NCI-H2081 treated with DMSO at 0.1 percent for 48 hours (cell line): Measurements from ENCODE around the gene DRD4.
"Not testable (repeated sequence)": the region's sequence is repeated elsewhere in the genome, so short reads cannot be mapped to it uniquely, and the experiment has no call there.

Experiments used
- DNase-seq: peaks from one replicate; lab custom pipeline; 2025; lab: John Stamatoyannopoulos, UW

The DRD4 gene

GRCh38 chr11:645536-645935 is 8.5 kb downstream of the DRD4 start:
- DNase-seq, result no peak

DNA sequence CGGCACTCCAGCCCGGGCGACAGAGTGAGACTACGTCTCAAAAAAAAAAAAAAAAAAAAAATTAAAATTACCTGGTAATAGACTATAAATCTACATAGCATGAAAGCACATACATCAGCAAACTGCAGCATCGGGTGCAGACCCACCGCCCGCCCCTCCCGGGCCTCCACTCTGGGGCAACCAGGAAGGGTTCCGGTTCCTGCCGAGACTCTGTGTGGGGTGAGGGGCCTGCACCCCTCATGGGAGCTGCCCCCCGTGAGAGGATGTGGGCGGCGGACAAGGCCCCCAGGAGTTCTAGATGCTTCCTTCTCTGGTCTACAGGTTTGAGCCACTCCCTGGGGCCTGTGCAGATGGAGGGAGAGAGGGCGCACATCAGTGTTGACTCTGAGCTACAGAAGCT is 9.1 kb downstream of the DRD4 start:
- DNase-seq, result no peak

- not testable (repeated sequence) for DNase-seq
Observed at GRCh38 chr11:647672-648158, 10.6 kb downstream of the DRD4 start.

DNA sequence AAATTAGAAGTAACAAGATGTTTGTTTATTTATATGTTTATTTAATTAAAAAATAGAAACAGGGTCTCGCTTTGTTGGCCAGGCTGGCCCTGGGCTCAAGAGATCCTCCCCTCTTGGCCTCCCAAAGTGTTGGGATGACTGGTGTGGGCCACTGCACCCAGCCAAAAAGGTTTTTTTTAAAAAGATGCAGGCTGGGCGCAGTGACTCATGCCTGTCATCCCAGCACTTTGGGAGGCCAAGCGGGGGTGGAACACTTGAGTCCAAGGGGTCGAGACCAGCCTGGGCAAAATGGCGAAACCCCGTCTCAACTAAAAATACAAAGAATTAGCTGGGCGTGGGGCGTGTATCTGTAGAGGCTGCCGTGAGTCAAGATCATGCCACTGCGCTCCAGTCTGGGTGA is 13.4 kb downstream of the DRD4 start:
- DNase-seq, result no peak

- not testable (repeated sequence) for DNase-seq
Observed at GRCh38 chr11:653136-653535, 16.1 kb downstream of the DRD4 start.

- DNase-seq, result no peak
Observed at GRCh38 chr11:653837-654236, 16.8 kb downstream of the DRD4 start.

- DNase-seq, result not testable (repeated sequence)
Observed at GRCh38 chr11:654444-654843, 17.4 kb downstream of the DRD4 start.

- no peak for DNase-seq
Observed at GRCh38 chr11:655036-655726, 18.1 kb downstream of the DRD4 start.

DNA sequence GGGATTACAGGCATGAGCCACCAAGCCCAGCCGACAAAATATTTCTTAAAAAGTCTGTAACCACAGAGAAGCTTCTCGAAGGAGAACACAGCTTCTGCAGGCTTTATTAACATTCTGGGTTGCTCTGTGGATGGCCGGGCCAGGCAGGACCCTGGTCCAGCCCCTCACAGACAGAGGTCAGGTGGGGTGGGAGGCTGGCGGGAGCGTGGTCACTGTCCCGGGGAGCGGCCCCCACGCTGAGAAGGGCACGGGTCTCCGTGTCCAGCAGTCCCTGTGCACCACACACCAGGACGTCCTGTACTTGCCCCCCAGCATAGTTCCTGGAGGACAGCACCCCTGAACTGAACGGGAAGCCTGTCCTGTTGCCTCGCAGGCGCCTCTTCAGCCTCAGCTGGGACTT is 19.4 kb downstream of the DRD4 start:
- no peak for DNase-seq

DNA sequence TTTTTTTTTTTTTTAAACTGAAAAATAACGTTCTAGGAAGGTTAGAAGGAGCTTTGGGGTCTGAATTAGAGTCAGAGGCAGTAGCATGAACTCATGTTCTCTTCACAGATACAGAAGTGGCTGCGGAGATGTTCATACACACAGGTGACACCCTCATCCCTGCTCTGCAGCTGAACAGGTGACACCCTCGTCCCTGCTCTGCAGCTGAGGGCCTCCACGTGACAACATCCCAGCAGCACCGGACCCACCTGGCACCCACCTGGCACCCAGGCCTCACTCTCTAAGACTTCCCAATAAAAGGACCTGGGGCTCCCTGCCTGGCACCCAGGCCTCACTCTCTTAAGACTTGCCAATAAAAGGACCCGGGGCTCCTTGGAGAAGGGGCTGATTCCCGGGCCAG is 19.8 kb downstream of the DRD4 start:
- DNase-seq, result no peak

DNA sequence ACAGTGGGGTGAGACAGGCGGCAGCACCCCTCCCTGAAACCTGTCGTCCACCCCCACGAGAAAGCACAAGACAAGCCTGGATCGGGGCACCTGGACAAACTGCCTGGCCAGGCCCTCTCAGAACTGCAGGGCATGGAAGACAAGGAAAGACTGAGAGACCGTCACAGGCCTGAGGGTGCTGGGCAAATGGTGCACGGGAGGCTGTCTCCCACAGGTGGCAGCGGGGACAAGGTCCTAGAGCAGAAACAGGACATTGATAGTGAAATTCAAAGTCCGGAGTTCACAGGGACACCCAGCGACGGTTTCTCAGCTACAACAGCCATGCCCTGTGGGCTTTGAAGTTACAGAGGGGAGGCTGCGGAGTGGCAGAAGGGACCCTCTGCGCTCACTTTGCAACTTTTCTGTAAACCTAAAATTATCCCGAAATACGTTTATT is 20.6 kb downstream of the DRD4 start:
- DNase-seq, result no peak

DNA sequence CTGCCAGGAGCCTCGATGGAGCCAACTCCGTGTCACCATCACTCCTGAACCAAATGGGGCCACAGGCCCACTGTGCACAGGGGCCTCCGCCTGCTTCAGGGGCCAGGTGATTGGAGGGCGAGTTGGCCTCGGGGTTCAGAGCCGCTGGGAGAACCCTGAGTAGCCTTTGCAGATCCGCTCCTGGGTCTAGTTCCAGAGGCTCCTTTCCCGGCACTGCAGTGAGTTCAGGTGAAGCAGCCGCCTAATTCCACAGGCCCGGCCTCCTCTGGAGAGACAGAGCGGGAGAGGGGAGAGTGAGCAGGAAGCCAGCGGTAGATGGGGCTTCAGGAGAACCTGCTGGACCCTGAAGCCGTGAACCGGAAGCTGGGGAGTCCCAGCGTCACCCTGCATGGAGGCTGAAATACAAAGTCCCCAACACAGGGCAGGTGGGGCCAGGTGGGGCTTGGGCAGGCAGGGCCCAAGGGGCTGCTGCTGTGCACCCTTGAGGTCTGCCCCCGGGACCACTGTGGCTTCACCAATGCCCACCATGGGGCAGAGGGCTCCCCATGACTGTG is 22.5 kb downstream of the DRD4 start:
- DNase-seq, result no peak

DNA sequence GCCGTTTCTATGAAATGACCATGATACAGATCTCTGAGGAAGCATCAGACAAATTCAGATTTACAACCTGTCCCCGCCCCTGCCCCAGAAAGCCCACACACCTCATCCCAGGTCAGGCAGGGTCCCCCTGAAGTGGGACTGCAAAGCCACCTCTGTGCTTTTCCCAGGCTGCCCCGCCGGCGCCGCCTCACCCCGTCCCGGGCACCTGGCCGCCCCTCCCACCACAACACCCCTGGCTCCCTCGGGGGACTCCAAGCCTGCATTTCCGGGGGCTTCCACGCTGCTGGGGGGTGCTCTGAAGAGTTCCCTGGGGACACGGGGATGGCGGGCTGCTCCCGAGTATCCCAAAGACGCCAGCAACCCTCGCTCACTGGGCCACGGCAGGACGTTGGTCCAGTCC is 23.2 kb downstream of the DRD4 start:
- DNase-seq, result no peak

- DNase-seq, result no peak
Observed at GRCh38 chr11:660681-661444, 23.8 kb downstream of the DRD4 start.

DNA sequence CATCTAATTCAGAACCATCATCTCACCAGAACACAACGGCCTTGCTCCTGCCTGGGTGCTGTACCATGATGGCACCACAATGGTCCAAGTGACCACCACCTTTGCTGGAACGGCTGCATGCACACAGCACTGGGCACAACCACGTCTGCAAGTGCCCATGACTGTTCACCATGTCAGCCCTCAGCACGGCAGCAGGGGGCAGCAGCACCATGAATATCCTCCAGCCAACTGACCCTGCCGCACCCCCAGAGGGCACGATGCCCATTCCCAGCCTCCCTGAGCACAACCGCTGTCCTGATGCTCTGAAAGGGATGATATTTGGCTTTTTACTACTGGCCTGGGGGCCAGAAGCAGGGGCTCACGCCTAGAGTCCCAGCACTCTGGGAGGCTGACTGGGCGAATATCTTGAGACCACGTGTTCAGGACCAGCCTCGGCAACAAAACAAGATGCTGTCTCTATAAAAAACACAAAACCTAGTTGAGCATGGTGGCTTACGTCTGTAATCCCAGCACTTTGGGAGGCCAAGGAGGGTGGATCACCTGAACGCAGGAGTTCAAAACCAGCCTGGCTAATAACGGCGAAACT is 25.7 kb downstream of the DRD4 start:
- DNase-seq, result no peak

DNA sequence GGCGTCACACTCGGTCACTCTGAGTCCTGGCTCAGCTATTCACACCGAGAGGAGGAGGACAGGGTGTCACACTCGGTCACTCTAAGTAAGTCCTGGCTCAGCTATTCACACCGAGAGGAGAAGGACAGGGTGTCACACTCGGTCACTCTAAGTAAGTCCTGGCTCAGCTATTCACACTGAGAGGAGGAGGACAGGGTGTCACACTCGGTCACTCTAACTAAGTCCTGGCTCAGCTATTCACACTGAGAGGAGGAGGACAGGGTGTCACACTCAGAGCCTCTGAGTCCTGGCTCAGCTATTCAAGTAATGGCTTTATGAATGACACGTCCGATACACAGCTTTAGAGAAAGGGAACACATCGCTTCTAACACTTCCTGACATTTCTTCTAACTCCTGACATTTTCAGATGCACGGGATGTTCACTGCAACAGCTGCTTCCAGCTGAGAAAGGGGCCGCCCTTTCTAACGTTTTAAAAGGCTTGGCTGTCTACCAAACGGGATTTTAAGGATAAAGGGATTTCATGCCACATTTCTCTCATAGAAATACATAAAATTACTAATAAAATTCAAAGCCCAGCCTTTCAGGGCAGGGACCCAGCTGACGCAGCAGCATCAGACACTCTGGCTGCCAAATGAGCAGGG is 28.1 kb downstream of the DRD4 start:
- DNase-seq, result no peak

DNA sequence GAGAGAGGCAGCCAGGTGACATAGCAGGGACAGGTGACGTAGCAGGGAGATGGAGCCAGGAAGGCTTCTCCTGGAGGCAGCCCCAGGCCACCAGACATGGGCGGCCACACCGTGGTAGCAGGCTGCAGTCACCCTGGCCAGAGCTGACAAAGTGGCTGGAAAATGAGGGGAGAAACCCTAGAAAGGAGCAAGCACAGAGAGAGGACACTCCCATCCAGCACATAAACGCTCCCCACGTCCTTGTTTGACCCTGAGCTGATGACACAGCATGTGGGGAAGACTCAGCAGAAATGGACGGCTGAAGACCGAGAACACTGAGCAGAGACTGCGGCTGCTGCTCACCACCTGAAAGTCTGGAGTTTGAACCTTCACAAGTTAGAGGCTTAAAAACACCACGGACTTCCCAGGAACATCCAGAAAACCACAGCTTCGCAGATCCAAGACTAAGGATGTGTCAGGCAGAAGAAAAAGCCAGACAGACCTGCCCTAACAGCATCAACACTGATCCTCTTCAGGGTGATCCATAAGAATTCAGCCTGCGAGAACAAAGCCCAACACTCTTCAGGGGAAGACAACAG is 28.7 kb downstream of the DRD4 start:
- no peak for DNase-seq

GRCh38 chr11:673866-674265 is 36.8 kb downstream of the DRD4 start:
- DNase-seq, result no peak

GRCh38 chr11:674406-674805 is 37.3 kb downstream of the DRD4 start:
- DNase-seq, result no peak

- no peak for DNase-seq
Observed at GRCh38 chr11:678297-678696, 41.2 kb downstream of the DRD4 start.

DNA sequence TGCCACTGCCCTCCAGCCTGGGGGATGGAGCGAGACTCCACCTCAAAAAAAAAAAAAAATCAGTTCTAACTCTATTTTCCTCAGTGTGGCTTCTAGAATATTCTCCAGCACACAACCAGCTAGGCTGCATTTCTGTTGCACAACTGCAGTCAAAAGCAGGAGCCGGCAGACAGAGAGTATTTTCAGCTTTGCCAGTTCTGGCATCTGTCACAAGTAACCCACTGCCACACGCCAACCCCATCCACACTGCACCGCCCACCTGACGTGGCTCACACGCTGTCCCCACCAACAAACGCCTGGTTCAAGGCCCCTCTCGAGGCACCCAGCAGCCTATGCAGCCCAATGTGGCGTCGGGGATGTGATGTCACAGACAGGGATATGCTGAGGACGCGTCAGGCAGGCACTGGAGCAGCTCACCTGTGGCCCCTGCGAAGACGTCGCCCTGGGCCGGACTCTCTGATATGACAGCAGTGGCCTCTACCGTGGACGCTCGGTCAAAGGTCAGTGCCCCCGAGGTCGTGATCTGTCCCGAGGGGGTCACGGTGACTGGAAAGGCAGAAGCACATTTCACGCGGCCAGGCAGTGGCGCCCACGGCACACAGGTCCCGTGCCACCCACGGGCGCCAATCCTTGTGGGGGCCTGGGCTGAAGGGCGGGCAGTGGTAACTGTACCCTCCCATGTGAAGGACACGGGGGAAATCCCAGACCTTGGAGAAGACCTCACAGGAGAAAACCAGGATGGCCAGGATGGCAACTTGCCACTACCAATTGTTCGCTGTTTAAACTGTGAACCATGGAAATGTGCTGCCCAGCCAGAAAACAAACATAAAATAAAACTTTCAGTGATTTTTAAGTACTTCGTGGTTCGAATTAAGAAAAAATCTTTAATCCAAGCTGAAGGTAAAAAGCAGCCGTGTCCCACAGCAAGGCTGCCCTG is 42.5 kb downstream of the DRD4 start:
- no peak for DNase-seq
